Liver (tissue), 9 donors: ENCODE results near the gene EIF4B. TPM values are rescaled to one million over a fixed set of nuclear protein-coding genes. Genes with fewer than 3 reads are reported as not detected.
A peak's percentile ranks its signal among the peaks of the same experiment; 100 is the strongest.

Experiments
- DNase-seq: peaks from one replicate; pipeline ENCODE4 v3.0.0-alpha.2; 2017; ENCODE audit warnings: low spot score
- H3K27ac ChIP-seq, 2 donors: one replicate each; pipeline ENCODE4 v1.7.0; 2013; ENCODE audit warnings: inconsistent platforms in 2 of 2, low read length in 2 of 2, control low read depth in 1 of 2, low read depth in 1 of 2, mild to moderate bottlenecking in 1 of 2
- H3K27me3 ChIP-seq, 4 donors: one replicate each; pipeline versions ENCODE4 v1.6.1 to v1.7.0; 2013; ENCODE audit warnings: low read length in 3 of 4, inconsistent platforms in 1 of 4, mild to moderate bottlenecking in 1 of 4, moderate library complexity in 1 of 4; ENCODE audit not compliant: control insufficient read depth in 4 of 4, insufficient read depth in 4 of 4
- H3K36me3 ChIP-seq, 4 donors: one replicate each; pipeline versions ENCODE4 v1.6.1 to v1.7.0; 2013; ENCODE audit warnings: low read length in 3 of 4, mild to moderate bottlenecking in 3 of 4, low read depth in 1 of 4, moderate library complexity in 1 of 4; ENCODE audit not compliant: control insufficient read depth in 4 of 4, insufficient read depth in 3 of 4
- H3K4me1 ChIP-seq, 4 donors: one replicate each; pipeline versions ENCODE4 v1.6.1 to v1.7.0; 2013; ENCODE audit warnings: low read length in 3 of 4, mild to moderate bottlenecking in 3 of 4, moderate library complexity in 1 of 4; ENCODE audit not compliant: control insufficient read depth in 4 of 4, insufficient read depth in 4 of 4
- H3K4me3 ChIP-seq, 3 donors: one replicate each; pipeline versions ENCODE4 v1.6.1 to v1.7.0; 2013; ENCODE audit warnings: low read length in 3 of 3, control low read depth in 1 of 3, low read depth in 1 of 3, mild to moderate bottlenecking in 1 of 3
- H3K9ac ChIP-seq, 2 donors: one replicate each; pipeline ENCODE4 v1.7.0; 2013; ENCODE audit warnings: low read length in 2 of 2, mild to moderate bottlenecking in 2 of 2, moderate library complexity in 2 of 2, control low read depth in 1 of 2, low read depth in 1 of 2
- H3K9me3 ChIP-seq, 4 donors: one replicate each; pipeline versions ENCODE4 v1.6.1 to v1.7.0; 2013; ENCODE audit warnings: low read length in 3 of 4; ENCODE audit not compliant: control insufficient read depth in 4 of 4
- ATF3 ChIP-seq: IDR thresholded peaks from 2 replicates; pipeline ENCODE4 v1.6.1; 2016; ENCODE audit warnings: antibody characterized with exemption
- CTCF ChIP-seq: fragments of 150-350 bp; IDR thresholded peaks from 2 replicates; pipeline ENCODE4 v1.5.1; 2017; ENCODE audit warnings: improper control_type of control experiment, low read depth, low read length; ENCODE audit not compliant: missing input control
- EGR1 ChIP-seq, 2 donors: IDR thresholded peaks; 2 replicates each; pipeline ENCODE4 v1.6.1; 2016 to 2018; ENCODE audit warnings: antibody characterized with exemption in 2 of 2, low read depth in 2 of 2
- FOXA1 ChIP-seq: IDR thresholded peaks from 2 replicates; pipeline ENCODE4 v1.6.1; 2016; ENCODE audit warnings: antibody characterized with exemption
- FOXA2 ChIP-seq: IDR thresholded peaks from 2 replicates; pipeline ENCODE4 v1.6.1; 2016; ENCODE audit warnings: antibody characterized with exemption
- GABPA ChIP-seq, 2 donors: IDR thresholded peaks in 1 of 2; conservative IDR thresholded peaks in 1 of 2; 2 replicates each; pipeline ENCODE4 v1.6.1; 2016; ENCODE audit warnings: antibody characterized with exemption in 2 of 2, mild to moderate bottlenecking in 1 of 2, moderate library complexity in 1 of 2
- HNF4A ChIP-seq, 2 donors: conservative IDR thresholded peaks; 2 replicates each; pipeline ENCODE4 v1.6.1; 2016; ENCODE audit warnings: antibody characterized with exemption in 2 of 2, mild to moderate bottlenecking in 2 of 2
- JUND ChIP-seq, 2 donors: IDR thresholded peaks; 2 replicates each; pipeline ENCODE4 v1.6.1; 2016; ENCODE audit warnings: antibody characterized with exemption in 2 of 2
- MAX ChIP-seq: IDR thresholded peaks from 2 replicates; pipeline ENCODE4 v1.6.1; 2016; ENCODE audit warnings: antibody characterized with exemption
- NR2F2 ChIP-seq: IDR thresholded peaks from 2 replicates; pipeline ENCODE4 v1.6.1; 2016; ENCODE audit warnings: antibody characterized with exemption
- RAD21 ChIP-seq, 2 donors: IDR thresholded peaks; 2 replicates each; pipeline ENCODE4 v1.6.1; 2016; ENCODE audit warnings: antibody characterized with exemption in 2 of 2, mild to moderate bottlenecking in 2 of 2
- RXRA ChIP-seq, 2 donors: IDR thresholded peaks; 2 replicates each; pipeline ENCODE4 v1.6.1; 2017 to 2018; ENCODE audit warnings: antibody characterized with exemption in 2 of 2, mild to moderate bottlenecking in 1 of 2
- SP1 ChIP-seq: IDR thresholded peaks from 2 replicates; pipeline ENCODE4 v1.6.1; 2018; ENCODE audit warnings: antibody characterized with exemption, mild to moderate bottlenecking
- TAF1 ChIP-seq: conservative IDR thresholded peaks from 2 replicates; pipeline ENCODE4 v1.6.1; 2016; ENCODE audit warnings: antibody characterized with exemption, mild to moderate bottlenecking
- YY1 ChIP-seq: IDR thresholded peaks from 2 replicates; pipeline ENCODE4 v1.6.1; 2016; ENCODE audit warnings: antibody characterized with exemption, mild to moderate bottlenecking
- ZBTB33 ChIP-seq: IDR thresholded peaks from 2 replicates; pipeline ENCODE4 v1.6.1; 2016; ENCODE audit warnings: antibody characterized with exemption
- WGBS: extraction: QIAGEN DNeasy Blood & Tissue Kit; methylation state at CpG from one replicate; pipeline ENCODE4 v1.1.7; 2013; 5-methylcytosine and 5-hydroxymethylcytosine counted together
- polyA plus RNA-seq, 2 donors: library from polyadenylated mRNA; stranded (reverse) in 1 of 2; unstranded in 1 of 2; fragments of 200-250 nt in 1 of 2; fragments of >200 nt in 1 of 2; fragmentation: Nextera tagmentation in 1 of 2; extraction: Ambion mirVana in 1 of 2; gene quantifications; one replicate each; pipeline versions ENCODE4 v1.2.1 to v1.2.3, GENCODE V29; 2013 to 2015
- total RNA-seq, 2 donors: library from RNA; depleted of rRNA; stranded (reverse); fragments of >200 nt; gene quantifications; one replicate each; pipeline ENCODE4 v1.2.3, GENCODE V29; 2014
- donor health status: healthy.
- donor health status: healthy.
- donor health status: healthy.
- donor health status: healthy.
- donor health status: healthy.

The EIF4B gene
- total and polyA plus RNA-seq, 4 donors: 32.1 to 273 (median 169) TPM

GRCh38 chr12:53068811-53069585, 62.7 kb downstream of the EIF4B start:
- no peak for TF ChIP-seq NR2F2
- Histone ChIP-seq H3K4me3 (no peak overlapping the region), H3K27me3 (no peaks in the 10 kb centered on the region), H3K36me3 (peaks cover 0 to 9% (median 1%) of the 10 kb centered on the region in 4 donors), H3K4me1 (peaks cover 0 to 21% (median 5%) of the 10 kb centered on the region in 4 donors), H3K27ac (no peak overlapping the region), H3K9me3 (no peaks in the 10 kb centered on the region), H3K9ac (no peak overlapping the region)
- 89% methylated on average over 15 of the region's 15 CpGs for WGBS
- DNase-seq: no peak

- Histone ChIP-seq H3K36me3 (peaks cover 0 to 7% (median 0%) of the 10 kb centered on the region in 4 donors), H3K27me3 (no peaks in the 10 kb centered on the region), H3K9ac (no peak overlapping the region), H3K27ac (no peak overlapping the region), H3K4me1 (peaks cover 0 to 26% (median 8%) of the 10 kb centered on the region in 4 donors), H3K9me3 (no peaks in the 10 kb centered on the region), H3K4me3 (no peak overlapping the region)
- WGBS: 84% methylated on average over 12 of the region's 12 CpGs
- DNase-seq: no peak
- no peak for TF ChIP-seq JUND (IDR thresholded peaks at IDR 0.05)
- no peak for TF ChIP-seq ZBTB33
- peak; percentile 59 for TF ChIP-seq NR2F2
- TF ChIP-seq ATF3: no peak
- no peak for TF ChIP-seq RAD21 (IDR thresholded peaks at IDR 0.05)
- TF ChIP-seq EGR1 (IDR thresholded peaks at IDR 0.05; ENCODE audit: low read depth in 2 of 2): no peak
Observed at GRCh38 chr12:53069621-53070410, 63.6 kb downstream of the EIF4B start.

GRCh38 chr12:53070877-53071492, 64.7 kb downstream of the EIF4B start:
- Histone ChIP-seq H3K27me3 (no peaks in the 10 kb centered on the region), H3K4me3 (no peak overlapping the region), H3K9me3 (no peaks in the 10 kb centered on the region), H3K4me1 (peaks cover 0 to 28% (median 7%) of the 10 kb centered on the region in 4 donors), H3K27ac (no peak overlapping the region), H3K9ac (no peak overlapping the region), H3K36me3 (peaks cover 2 to 14% (median 4%) of the 10 kb centered on the region in 4 donors)
- no peak for DNase-seq
- 89% methylated on average over 7 of the region's 7 CpGs for WGBS
- no peak for TF ChIP-seq RXRA (IDR thresholded peaks at IDR 0.05)
- TF ChIP-seq FOXA2: no peak
- TF ChIP-seq FOXA1: no peak
- no peak for TF ChIP-seq ZBTB33
- no peak for TF ChIP-seq CTCF
- TF ChIP-seq NR2F2: no peak
- no peak for TF ChIP-seq JUND (IDR thresholded peaks at IDR 0.05)
- no peak for TF ChIP-seq EGR1 (IDR thresholded peaks at IDR 0.05; ENCODE audit: low read depth in 2 of 2)
- TF ChIP-seq HNF4A (conservative IDR thresholded peaks at IDR 0.05): no peak
- no peak for TF ChIP-seq MAX
- no peak for TF ChIP-seq GABPA (IDR thresholded peaks at IDR 0.05 in 1 of 2, conservative IDR thresholded peaks at IDR 0.05 in 1 of 2)
- TF ChIP-seq YY1: no peak
- TF ChIP-seq TAF1: no peak
- TF ChIP-seq ATF3: no peak
- no peak for TF ChIP-seq RAD21 (IDR thresholded peaks at IDR 0.05)
- TF ChIP-seq SP1: no peak
